ENCODE measurements around the gene PES1.
"Not testable (repeated sequence)": the region's sequence is repeated elsewhere in the genome, so short reads cannot be mapped to it uniquely, and the experiment has no call there.

The PES1 gene

DNA sequence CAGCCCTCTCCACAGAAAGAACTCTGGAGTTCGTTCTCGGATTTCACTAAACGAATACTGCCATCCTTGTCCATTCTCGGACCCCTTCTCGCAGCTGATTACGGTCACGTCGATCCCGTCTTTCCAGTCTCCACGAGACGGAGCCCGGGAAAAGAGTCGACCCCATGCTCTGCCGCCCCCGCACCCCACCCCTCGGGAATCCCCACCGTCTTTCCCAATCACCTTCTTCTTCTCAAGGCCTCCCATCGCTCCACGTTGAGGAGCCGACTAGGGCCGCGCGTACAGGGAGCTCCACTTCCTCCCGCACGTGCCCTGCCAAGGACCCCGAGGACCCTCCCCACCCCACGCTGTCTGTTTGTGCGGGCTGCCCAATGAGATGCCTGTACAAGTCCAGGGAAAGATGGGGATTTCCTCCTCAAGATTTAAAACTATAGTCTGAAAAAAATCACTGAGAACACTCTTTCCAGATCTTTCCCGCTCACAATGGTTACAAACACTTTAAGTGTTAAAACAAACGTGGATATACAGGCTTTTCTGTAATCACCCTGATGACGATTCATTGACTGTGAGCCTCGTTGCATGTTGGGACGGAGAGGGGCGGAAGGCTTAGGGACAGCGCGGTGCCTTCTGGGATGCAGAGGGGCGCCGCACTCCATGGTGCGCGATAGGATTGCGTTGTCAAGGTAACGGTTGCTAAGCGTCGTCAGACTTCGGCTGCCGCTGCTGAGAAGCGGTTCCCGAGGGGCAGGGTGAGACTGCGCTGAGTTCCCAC, at the start of gene PES1:
PES1 (minus strand) TSS at position 323 of the 772 bp plus-strand sequence; CDS start at position 246, 77 bp downstream.
- peak; percentile 93 for DNase-seq

DNA sequence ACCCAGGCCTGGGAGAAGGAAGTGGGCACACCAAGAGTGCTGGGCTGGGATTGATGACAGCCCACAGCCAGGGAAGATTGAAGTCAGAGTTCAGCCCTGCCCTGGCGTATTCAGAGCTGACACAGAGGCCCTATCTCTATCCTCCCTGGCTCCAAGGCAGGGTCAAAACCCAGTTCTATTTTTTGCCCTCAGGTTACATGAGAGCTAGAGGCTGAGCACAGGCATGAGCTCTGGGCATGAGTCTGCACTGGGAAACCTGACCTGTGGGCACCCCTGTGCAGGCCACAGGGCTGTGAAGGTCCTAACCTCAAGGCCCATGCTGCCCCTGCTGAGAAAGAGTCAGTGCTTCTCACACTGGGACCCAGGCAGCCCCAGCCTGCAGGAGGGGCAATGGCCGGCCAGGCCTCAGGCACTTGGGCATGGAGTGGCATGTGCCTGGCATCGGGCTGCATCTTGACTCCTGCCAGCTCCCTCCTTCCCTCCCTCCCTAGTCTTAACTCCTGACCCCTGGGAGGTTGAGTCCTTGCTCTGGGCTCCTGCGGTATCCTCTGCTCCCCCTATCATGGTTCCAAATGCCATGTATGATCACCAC, 49.2 kb upstream of the PES1 start:
- no peak for DNase-seq

DNA sequence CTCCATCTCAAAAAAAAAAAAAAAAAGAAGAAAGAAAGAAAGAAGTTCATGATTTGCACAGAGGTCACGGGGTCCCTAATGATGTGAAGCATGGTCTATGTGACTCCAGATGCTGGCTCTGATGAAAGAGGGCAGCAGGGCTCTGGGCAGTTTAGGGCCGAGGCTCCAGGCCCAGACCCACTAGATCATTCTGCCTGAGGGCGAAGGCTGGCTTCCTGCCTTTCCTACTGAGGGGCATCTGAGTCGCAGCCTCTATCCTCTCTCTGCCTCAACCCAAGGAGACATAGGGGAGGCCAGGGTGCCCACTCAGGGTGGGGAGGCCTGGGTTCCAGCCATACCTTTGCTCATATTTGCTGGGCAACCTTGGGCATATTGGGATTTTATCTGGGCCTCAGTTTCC, 48.7 kb upstream of the PES1 start:
- no peak for DNase-seq

DNA sequence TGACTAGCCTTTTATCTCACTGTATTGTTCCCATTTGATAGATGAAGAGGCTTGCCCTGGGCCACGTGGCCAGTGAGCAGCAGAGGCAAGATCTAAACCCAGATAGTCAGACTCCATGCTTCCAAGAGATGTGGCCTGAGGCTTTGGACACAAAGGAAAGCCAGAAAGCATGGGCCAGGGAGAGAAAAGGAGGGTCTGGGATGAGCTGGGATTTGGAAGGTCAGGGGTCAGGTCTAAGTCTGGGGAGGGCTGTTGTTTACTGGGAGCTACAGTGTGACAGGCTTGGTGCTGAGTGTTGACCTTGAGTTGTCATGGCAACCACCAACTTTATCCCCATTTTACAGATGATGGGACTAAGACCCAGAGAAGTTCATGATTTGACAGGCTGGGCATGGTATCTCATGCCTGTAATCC, 46.0 kb upstream of the PES1 start:
- DNase-seq = no peak

DNA sequence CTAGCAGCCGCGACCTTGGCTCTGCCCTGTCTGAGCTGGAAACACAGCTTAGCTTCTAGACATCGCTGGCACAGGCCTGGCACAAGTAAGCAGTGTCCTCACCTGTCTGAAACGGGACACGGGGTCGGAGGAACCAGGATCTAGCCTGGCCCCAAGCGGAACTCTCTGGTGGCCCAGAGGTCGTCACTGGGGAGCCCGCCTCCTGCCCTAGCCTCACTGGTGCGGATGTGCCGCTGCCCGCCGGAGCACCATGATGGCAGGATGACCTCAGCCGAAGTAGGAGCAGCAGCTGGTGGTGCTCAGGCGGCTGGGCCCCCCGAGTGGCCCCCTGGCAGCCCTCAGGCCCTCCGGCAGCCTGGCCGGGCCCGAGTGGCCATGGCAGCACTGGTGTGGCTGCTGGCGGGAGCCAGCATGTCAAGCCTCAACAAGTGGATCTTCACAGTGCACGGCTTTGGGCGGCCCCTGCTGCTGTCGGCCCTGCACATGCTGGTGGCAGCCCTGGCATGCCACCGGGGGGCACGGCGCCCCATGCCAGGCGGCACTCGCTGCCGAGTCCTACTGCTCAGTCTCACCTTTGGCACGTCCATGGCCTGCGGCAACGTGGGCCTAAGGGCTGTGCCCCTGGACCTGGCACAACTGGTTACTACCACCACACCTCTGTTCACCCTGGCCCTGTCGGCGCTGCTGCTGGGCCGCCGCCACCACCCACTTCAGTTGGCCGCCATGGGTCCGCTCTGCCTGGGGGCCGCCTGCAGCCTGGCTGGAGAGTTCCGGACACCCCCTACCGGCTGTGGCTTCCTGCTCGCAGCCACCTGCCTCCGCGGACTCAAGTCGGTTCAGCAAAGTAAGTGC, 44.7 kb upstream of the PES1 start:
- peak; percentile 13 for DNase-seq

DNA sequence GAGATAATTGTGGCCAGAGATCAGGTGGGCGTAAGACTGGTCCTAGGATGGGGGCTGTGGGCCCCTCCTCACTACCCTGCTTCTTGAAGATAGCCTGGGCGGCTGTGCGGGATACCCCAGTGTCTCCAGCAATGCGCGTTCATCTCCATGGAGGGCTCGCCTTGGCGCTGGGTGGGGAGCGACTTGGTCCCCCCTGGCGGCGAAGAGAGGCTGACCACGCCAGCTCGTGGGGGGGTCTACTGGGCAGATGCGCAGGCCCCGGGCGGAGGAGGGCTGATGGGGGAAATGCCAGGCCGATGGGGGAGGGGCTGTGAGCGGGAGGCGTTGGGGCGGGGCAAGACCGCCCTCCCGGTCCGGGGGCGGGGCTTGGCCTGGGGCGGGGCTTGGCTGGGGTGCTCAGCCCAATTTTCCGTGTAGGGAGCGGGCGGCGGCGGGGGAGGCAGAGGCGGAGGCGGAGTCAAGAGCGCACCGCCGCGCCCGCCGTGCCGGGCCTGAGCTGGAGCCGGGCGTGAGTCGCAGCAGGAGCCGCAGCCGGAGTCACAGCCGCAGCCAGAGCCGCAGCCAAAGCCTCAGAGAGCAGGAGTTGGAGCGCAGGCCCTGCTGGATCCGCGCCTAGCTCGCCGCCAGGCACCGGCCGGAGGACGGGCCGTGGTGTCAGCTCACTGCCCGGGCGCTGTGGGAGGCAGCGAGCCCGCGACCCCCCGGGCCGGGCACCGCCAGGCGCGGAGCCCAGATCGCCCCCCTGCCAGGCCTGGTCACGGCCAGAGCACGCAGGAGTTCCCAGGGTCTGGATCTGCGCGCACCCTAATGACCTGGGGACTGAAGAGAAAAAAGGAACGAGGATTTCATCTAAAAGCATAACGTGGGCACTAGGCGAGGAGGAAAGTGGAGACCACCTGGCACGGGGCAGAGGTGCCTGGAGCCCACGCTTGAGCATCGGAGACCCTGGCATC, 43.8 kb upstream of the PES1 start, which contains the start of gene SLC35E4:
SLC35E4 (plus strand) TSS at position 509 of the 953 bp plus-strand sequence. CDS start 670 bp downstream, outside the sequence.
- peak; percentile 94 for DNase-seq

DNA sequence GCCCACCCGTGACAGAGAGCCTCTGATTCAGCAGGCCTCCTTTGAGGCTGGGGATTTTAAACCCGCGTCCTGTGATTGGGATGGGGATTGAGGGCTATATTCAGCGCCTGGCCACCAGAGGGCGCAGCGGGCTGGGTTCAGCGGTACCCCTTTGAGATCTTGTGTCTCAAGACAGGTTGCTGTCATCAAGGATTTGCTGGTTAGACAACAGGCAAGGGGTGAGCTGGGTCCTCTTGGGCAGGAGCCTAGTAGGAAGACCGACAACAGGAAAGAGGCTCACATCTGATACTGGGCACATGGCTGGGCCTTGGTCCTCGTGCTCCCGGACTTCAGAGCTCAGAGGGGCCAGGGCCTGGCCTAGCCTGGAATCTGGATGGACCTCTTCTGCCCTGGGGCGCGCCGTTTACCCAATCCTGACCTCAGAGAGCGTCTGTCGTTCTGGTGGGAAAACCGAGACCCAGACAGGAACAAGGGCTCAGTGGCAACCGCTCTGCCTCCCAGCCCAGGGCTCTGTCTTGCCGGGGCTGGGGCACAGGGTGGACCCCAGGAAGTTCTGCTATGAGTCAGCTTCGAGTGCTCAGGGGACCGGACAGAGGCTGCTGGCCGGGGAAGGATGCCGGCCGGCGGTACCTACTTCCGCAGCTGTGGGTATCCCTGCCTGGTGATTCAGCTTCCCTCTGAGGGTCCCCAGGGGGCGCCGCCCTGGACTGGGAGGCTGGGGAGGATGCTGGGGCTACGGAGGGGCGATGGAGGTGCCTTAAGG, 42.9 kb upstream of the PES1 start:
- peak; percentile 87 for DNase-seq

DNA sequence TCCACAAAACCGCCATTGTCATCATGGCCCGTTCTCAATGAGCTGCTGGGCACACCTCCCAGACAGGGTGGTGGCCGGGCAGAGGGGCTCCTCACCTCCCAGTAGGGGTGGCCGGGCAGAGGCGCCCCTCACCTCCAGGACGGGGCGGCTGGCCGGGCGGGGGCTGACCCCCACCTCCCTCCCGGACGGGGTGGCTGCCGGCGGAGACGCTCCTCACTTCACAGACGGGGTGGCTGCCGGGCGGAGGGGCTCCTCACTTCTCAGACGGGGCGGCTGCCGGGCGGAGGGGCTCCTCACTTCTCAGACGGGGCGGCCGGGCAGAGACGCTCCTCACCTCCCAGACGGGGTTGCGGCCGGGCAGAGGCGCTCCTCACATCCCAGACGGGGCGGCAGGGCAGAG, 39.8 kb upstream of the PES1 start:
- not testable (repeated sequence) for DNase-seq

DNA sequence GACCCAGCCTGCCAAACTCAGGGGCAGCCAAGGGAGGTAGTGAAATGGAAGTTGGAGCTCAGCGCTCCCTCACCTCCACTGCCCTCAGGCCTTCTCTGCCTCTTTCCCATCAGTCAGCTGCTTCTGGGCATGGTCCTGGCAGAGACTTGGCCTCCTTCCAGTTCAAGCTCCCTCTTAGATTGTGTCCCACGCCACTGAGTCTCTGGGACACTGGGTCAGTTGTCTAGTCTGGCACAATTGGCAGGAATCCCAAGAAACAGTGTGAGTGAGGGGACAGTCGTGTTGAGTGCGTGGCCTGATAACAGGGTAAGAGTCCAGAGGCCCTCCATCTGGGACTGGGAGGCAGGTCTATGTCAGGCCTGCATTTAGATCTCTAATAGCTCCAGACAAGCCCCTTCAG, 36.8 kb upstream of the PES1 start:
- DNase-seq = no peak

DNA sequence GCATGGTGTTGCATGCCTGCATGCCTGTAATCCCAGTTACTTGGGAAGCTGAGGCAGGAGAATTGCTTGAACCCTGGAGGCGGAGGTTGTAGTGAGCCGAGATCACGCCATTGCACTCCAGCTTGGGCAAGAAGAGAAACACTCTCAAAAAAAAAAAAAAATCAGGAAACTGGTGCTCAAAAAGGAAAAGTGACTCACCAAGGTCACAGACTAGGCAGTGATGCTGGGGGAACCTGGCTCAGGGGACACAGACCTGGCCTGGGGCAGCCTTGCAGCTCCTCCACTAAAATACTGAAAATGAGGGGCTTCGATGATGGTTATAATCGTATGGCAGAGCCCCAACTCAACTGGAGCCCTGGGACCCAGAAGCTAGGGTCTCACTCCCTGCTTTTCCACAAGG, 35.8 kb upstream of the PES1 start:
- no peak for DNase-seq

DNA sequence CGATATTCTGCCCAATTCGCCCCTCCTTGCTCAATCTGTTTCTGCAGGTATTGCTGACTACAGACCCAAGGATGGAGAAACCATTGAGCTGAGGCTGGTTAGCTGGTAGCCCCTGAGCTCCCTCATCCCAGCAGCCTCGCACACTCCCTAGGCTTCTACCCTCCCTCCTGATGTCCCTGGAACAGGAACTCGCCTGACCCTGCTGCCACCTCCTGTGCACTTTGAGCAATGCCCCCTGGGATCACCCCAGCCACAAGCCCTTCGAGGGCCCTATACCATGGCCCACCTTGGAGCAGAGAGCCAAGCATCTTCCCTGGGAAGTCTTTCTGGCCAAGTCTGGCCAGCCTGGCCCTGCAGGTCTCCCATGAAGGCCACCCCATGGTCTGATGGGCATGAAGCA, 34.7 kb upstream of the PES1 start:
- DNase-seq = no peak

DNA sequence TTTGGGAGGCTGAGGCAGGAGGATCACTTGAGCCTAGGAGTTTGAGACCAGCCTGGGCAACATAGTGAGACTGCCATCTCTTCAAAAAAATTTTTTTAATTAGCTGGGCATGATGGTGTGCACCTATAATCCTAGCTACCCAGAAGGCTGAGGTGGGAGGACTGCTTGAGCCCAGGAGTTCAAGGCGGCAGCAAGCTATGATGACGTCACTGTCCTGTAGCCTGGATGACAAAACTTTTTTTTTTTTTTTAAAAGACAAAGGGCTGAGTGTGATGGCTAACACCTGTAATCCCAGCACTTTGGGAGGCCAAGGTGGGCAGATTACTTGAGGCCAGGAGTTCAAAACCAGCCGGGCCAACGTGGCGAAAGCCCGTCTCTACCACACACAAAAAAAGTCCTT, 28.2 kb upstream of the PES1 start:
- not testable (repeated sequence) for DNase-seq

DNA sequence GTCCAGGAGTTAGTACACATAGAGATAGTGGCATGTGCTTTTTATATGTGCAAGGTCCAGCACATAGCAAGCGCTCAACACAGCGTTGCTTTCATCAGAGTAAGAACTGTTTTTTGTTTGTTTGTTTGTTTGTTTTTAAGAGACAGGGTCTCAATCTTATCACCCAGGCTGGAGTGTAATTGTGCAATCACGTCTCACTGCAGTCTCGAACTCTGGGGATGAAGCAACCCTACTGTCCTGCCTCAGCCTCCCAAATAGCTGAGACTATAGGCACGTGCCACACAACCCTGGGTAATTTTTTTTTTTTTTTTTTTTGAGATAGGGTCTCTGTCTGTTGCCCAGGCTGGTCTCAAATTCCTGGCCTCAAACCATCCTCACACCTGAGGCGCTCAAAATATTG, 26.1 kb upstream of the PES1 start:
- no peak for DNase-seq

DNA sequence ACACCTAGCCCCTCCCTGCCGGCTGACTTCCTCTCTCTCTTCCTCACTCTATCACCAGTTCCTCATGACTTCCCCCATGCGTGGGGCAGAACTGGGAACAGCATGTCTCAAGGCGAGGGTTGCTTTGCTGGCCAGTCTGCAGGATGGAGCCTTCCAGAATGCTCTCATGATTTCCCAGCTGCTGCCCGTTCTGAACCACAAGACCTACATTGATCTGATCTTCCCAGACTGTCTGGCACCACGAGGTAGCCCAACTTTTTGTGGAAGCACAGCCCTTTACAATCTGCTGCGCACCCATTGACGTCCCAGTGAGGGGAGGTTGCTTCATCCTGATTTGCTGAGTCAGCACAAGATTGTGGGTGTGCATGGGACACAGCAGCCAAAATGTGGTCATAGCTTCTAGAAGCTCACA, 23.8 kb upstream of the PES1 start:
- DNase-seq = no peak

DNA sequence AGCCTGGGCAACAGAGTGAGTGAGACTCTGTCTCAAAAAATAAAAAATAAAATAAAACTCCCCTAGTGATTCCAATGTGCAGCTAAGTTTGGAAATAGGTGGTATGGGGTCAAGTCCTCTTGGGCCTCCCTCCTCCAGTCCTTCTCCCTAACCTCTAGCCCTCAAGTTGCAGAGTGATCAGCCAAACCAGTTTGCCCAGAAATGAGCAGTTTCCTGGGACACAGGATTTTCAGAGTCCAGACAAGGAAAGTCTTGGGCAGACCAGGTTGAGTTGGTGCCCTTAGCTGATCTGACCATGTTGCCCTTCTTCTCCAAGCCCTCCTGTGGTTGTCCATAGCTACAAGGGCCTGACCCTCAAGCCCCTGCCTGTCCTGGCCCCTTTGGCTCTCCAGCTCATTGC, 23.2 kb upstream of the PES1 start:
- DNase-seq = no peak

DNA sequence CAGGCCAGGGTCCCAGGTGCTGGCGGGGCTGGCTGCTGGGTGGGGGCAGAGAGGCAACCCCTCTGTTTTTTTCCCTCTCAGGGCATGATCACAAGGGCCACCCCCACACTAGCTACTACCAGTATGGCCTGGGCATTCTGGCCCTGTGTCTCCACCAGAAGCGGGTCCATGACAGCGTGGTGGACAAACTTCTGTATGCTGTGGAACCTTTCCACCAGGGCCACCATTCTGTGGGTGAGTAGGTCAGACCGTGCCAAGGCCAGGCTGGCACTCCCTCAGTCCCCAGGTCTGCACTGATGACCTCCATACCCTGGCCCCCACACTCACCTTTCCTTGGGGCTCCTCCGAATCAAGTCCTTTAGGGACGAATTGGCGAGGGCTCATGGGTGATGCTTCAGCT, 22.6 kb upstream of the PES1 start:
- DNase-seq = no peak

DNA sequence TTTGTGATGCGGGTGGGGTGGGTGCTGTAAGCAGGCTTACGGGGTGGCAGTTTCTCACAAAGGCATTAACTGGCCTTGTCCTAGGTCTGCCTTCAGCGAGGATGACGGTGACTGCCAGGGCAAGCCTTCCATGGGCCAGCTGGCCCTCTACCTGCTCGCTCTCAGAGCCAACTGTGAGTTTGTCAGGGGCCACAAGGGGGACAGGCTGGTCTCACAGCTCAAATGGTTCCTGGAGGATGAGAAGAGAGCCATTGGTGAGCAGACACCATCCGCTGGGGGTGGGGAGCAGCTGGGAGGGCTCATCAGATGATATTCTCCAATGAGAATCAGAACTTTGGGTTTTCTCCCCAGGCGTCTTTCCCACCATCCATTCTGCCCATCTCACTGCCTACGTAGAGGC, 21.1 kb upstream of the PES1 start:
- no peak for DNase-seq

DNA sequence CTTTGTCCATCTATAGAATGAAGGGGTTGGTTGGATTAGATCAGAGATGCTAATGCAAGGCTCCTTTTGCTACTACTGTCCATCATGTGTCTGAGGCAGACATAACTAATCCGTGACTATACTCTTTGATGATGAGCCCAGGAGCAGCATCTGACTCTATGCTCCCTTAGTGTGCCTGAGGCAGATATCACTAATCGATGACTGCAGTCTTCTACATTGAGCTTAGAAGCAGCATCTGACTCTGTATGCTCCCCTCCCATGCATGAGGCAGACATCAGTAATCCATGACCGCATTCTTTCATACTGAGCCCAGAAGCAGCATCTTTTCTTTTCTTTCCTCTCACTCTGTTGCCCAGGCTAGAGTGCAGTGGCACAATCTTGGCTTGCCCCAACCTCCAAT, 19.5 kb upstream of the PES1 start:
- DNase-seq = no peak

DNA sequence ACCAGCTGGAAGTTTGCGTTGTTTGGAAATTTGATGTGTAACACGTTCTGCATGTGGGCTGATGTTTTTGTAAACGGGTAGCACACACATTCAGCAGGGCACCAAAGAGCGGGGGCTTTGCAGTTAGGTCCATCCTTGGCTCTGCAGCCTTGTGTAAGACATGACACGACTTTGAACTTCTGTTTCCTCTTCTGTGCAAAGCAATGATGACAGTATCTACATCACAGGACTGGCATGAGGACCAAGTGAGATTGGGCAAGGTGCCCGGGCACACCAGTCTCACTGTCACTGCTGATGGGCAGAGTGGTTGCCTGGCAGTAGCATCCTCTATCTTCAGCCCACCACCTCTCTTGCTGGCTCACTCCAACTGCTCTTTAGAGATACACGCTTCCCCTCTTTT, 18.6 kb upstream of the PES1 start:
- DNase-seq = no peak

DNA sequence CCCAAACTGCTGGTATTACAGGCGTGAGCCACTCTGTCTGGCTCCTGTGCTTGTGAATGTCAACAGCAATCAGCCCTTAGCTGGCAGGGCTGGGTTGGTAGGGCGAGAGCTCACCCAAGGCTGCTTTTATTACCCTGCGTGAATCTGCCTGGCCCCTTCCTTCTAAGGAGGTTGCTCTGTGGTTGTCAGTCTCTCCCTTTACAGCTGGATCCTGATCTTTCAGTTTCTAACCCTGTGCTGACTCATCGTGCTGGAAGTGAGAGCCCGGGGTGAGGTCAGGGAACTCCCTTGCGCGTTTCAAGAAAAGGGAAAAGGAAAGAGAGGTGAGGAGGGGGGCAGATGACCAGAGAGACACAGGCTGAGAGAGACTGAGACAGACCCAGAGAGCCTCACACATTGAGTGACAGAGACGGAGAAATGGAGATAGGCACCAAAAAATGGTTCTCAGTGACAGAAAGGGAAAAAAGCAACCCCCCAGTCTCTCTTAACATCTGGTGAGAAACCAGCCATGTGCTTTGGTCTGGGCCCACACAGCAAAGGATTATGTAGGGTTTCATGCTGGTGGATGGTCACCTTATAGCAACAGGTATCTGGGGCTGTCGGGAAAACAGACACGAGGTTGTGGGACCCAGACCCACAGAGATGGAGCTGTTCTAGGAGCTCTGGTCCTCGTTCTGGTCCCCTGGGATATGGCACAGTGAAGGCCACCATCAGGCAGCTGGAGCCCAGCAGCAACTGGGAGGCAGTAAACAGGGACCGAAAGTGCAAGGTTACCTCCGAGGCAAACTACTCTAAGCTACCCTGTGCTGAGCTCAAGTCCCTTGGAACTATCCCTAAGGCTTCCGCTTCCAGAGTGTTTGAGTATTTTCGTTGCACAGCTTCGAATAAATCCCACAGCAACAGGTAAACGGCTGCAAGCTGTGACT, 17.8 kb upstream of the PES1 start:
- no peak for DNase-seq

DNA sequence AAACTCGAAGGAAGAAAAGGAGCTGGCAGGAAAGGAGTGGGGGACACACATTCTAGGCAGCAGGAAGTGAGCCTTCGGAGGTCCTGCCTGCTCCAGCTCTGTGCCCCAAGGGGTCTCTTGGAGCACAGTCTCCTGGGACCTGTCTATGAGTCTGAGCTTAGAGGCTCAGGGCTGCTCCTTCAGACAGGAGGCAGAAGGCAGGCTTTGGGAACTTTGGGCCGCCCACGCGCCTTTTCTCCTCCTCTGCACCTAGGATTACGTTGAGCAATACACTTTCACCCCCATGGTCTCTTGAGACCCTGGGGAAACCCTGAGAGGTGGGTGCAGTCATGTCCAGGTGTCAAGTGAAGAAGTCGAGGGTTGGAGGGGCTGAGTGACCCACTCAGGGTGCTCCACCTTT, 16.2 kb upstream of the PES1 start:
- no peak for DNase-seq
